ENCODE measurements around the gene IRF9.
A peak's percentile ranks its signal among the peaks of the same experiment; 100 is the strongest.

IRF9 gene

DNA sequence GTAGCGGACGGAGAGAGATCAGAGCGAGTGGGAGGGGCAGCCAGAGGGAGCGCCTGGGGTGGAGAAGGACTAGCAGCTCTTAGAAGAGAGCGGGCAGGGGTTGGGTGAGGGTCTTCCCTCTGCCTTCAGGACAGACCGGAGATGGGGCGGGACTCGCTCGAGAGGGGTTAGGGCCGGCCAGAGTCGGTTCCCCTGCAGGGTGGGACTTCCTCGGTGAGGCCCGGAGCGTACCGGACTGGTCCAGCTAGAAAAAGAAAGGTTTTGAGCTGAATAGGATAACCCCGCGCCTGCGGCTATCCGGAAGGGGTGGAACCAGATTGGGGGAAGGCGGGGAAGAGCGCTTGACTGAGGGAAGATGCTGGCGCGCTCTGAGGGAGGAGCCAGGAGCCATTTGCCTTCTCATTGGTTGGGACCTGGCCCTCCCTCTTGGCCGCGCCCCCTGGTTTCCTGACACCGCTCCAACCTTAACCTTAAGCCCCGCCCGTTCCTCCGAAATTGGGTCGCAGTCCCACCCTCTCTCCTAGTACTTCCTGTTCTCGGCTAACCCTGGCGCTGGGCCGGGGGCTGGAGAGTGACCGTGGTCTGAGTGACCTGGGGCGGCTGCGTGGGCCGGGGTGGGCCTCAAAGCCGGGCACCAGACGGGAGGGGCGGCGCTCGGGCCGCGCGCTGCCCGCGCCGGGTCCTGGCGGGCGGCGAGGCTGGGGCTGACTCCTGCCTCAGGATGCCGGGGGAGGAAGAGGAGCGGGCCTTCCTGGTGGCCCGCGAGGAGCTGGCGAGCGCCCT lies 13.9 kb upstream of the IRF9 start, which contains the start of gene RNF31:
Gene RNF31, plus strand, starts transcription at position 521 of the 783 bp plus-strand sequence. Its CDS starts 201 bp downstream, at position 722.
- DNase-seq = peak; percentile 98

- no peak for DNase-seq
These were observed 13.2 kb upstream of the IRF9 start for GRCh38 chr14:24147761-24148428.

DNA sequence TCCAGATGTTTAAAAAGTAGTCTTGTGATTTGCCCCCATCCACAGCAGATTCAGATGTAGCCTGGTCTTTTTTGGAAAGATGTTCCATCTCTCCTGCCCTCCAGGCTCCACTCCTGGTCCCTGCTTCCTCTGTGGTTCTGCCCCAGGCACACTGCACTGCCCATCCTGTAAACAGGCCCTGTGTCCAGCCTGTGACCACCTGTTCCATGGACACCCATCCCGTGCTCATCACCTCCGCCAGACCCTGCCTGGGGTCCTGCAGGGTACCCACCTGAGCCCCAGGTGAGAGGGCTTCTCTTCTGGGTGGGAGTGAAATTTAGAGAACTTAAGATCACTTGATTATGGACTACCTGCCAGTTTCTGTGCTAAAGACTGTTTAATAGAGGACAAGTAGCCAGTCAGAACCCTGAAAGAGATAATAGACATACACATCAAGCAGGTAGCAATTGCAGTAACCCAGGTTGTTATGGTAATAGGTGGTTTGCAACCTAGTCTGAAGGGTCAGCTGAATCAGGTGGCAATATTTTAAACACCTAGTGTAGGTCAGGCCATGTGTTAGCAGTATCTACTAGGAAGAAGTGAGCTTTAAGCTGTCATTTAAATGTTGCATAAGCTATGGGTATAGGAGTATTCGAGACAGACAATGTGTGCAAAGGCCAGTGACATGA lies 11.6 kb upstream of the IRF9 start:
- DNase-seq = no peak

DNA sequence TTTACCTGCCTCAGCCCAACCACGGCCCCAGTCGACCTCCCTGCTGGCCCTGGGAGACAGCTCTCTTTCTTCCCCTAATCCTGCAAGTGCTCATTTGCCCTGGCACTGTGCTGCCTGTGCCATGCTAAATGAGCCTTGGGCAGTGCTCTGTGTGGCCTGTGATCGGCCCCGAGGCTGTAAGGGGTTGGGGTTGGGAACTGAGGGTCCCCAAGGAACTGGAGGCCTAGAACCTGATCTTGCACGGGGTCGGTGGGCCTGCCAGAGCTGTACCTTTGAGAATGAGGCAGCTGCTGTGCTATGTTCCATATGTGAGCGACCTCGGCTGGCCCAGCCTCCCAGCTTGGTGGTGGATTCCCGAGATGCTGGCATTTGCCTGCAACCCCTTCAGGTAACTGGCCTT lies 11.0 kb upstream of the IRF9 start:
- no peak for DNase-seq

GRCh38 chr14:24150567-24150966 lies 10.5 kb upstream of the IRF9 start:
- no peak for DNase-seq

GRCh38 chr14:24150993-24151392 lies 10.1 kb upstream of the IRF9 start:
- no peak for DNase-seq

- no peak for DNase-seq
These were observed 9.5 kb upstream of the IRF9 start for GRCh38 chr14:24151404-24152080.

- no peak for DNase-seq
These were observed 6.0 kb upstream of the IRF9 start for GRCh38 chr14:24155100-24155499.

GRCh38 chr14:24156840-24157239 lies 4.2 kb upstream of the IRF9 start:
- DNase-seq = no peak

GRCh38 chr14:24157331-24157730 lies 3.7 kb upstream of the IRF9 start:
- no peak for DNase-seq

GRCh38 chr14:24159777-24160498 lies 1.1 kb upstream of the IRF9 start:
- DNase-seq = no peak

- no peak for DNase-seq
These were observed 591 bp upstream of the IRF9 start for GRCh38 chr14:24160499-24160849.

- DNase-seq = no peak
These were observed 1.0 kb downstream of the IRF9 start for GRCh38 chr14:24162093-24162492.

GRCh38 chr14:24164518-24164991 lies 3.5 kb downstream of the IRF9 start:
- no peak for DNase-seq

- DNase-seq = no peak
These were observed 4.7 kb downstream of the IRF9 start for GRCh38 chr14:24165785-24166184.

DNA sequence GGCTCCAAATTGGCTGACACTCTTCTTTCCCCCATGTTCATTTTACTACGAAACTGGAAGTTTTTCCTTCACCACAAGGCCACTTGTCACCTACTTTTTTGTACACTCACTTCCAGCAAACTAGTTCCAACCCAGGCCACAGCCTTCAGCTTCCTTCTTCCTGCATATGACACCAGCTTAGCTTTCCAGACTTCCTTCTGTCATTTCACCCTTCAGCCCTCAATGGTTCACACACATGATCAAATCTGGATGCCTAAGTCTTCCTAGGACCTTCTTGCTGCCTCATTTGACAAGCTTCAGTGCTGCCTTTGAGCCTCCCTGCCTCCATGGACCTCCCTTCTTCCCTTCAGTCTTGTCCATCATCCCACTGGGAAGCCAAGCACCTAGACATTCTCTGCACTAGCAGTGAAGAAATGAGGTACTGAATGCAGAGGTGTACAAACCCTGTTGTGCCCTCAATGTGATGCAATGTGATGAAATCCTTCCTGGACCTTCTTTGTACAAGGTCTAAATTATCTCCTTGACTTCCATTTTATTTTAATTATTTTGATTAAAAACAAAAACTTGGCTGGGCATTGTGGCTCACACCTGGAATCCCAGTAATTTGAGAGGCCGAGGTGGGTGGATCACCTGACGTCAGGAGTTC lies 6.5 kb downstream of the IRF9 start:
- no peak for DNase-seq

- peak; percentile 81 for DNase-seq
These were observed 10.6 kb downstream of the IRF9 start, which contains the start of gene REC8 for GRCh38 chr14:24171422-24172260. TSS of gene REC8 (plus strand) at chr14:24172080. CDS start at chr14:24172553, 473 bp downstream.

DNA sequence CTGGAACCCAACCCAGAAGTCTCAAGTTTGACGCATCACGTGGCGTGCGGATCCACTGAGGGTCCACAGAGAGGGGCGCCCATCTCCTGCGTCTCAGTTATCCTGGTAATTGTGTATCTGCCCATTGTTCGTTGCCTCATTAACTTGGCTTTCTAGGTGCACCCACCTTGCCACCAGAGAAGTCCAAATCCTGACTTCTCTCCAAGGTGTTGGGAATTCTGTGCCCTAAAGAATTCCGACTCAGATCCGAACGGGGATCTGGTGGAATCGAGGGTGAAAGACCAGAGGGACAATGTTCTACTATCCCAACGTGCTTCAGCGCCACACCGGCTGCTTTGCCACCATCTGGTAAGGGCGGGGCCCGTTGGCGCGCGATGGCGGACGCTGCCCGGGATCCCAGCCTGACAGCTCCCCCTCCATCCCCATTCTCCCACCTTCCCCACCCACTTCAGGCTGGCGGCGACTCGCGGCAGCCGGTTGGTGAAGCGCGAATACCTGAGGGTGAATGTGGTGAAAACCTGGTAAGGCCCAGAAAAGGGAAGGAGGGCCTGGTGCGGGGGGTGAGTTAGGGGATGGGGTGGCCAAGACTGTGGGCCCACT lies 11.3 kb downstream of the IRF9 start:
- no peak for DNase-seq

DNA sequence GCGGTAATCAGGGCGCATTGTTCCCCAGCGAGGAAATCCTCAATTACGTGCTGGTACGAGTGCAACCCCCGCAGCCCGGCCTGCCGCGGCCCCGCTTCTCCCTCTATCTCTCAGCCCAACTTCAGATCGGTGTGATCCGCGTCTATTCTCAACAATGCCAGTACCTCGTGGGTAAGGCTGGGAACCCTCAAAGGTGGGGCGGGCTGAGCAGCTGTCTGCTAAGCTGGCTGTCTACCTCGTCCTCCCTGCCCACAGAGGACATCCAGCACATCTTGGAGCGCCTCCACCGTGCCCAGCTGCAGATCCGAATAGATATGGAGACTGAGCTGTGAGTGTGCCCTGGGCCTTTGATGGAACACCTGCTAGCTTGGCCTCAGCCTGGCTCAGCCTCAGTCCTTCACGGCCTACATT lies 11.8 kb downstream of the IRF9 start:
- peak; percentile 39 for DNase-seq

DNA sequence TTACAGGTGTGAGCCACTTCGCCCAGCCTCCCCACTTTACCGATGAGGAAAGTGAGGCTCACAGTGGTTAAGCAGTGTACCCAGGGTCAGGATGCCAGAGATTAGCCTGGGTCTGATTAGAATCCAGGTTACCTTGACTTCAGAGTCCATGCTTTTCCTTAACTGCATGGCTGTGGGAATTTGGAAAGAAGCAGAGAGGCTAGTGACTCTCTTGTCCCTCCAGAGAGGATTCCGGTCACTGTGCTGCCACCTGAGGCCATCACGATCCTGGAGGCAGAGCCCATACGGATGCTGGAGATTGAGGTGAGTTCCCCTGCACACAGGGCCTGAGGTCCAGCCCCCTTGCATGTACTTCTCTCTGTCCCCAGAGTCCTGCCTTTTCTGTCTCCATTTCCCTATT lies 15.5 kb downstream of the IRF9 start:
- no peak for DNase-seq
